H1 (cell line): ENCODE data around the gene DHH. TPM values are rescaled to one million over a fixed set of nuclear protein-coding genes. Genes with fewer than 3 reads are reported as not detected.

ENCODE experiments used
- CHD1 ChIP-seq: IDR thresholded peaks from 2 replicates; pipeline ENCODE4 v1.6.1; 2012; ENCODE audit warnings: low read depth, low read length, improper control_type of control experiment
- CTBP2 ChIP-seq: IDR thresholded peaks from 2 replicates; pipeline ENCODE4 v1.7.0; 2011; ENCODE audit warnings: borderline replicate concordance, mild to moderate bottlenecking, moderate library complexity, mixed read lengths, low read length; ENCODE audit not compliant: insufficient read depth, insufficient read length
- FOSL1 ChIP-seq: IDR thresholded peaks from 2 replicates; pipeline ENCODE4 v1.6.1; 2011; ENCODE audit warnings: mild to moderate bottlenecking, low read depth, low read length, moderate library complexity; ENCODE audit not compliant: insufficient read depth
- GTF2F1 ChIP-seq: IDR thresholded peaks from 2 replicates; pipeline ENCODE4 v1.6.1; 2012; ENCODE audit warnings: low read depth, low read length, improper control_type of control experiment, borderline replicate concordance
- KDM5A ChIP-seq: fragments of 200-600 bp; IDR thresholded peaks from 2 replicates; pipeline ENCODE4 v1.7.1; 2012; ENCODE audit warnings: mild to moderate bottlenecking, low read length, inconsistent platforms, mixed read lengths
- RXRA ChIP-seq: IDR thresholded peaks from 2 replicates; pipeline ENCODE4 v1.6.1; 2011; ENCODE audit warnings: low read depth, mild to moderate bottlenecking, low read length, moderate library complexity; ENCODE audit not compliant: insufficient read depth
- SAP30 ChIP-seq: fragments of 300-600 bp; sonication (generic); IDR thresholded peaks from 2 replicates; pipeline ENCODE4 v1.7.1; 2012; ENCODE audit warnings: low read length, moderate library complexity, mild to moderate bottlenecking, inconsistent platforms; ENCODE audit not compliant: insufficient read depth, insufficient replicate concordance
- SIN3A ChIP-seq, 2 experiments: IDR thresholded peaks in 1 of 2; conservative IDR thresholded peaks in 1 of 2; 2 replicates each; pipeline ENCODE4 v1.6.1; 2011 to 2012; ENCODE audit warnings: low read length in 2 of 2, improper control_type of control experiment in 1 of 2, low read depth in 1 of 2, mild to moderate bottlenecking in 1 of 2
- SP2 ChIP-seq: IDR thresholded peaks from 2 replicates; pipeline ENCODE4 v1.6.1; 2012; ENCODE audit warnings: mild to moderate bottlenecking, low read length, inconsistent platforms
- SP4 ChIP-seq: IDR thresholded peaks from 2 replicates; pipeline ENCODE4 v1.6.1; 2012; ENCODE audit warnings: low read length, inconsistent platforms
- TEAD4 ChIP-seq: IDR thresholded peaks from 2 replicates; pipeline ENCODE4 v1.6.1; 2012; ENCODE audit warnings: low read depth, low read length, inconsistent platforms, mixed read lengths
- polyA plus RNA-seq, 7 experiments: library from polyadenylated mRNA; depleted of rRNA in 3 of 7; stranded (reverse) in 5 of 7; unstranded in 2 of 7; fragments of >200 nt in 5 of 7; fragments of 200-250 nt in 2 of 7; gene quantifications; 1 replicate in 5 of 7; 2 replicates in 1 of 7; 4 replicates in 1 of 7; pipeline versions ENCODE4 v1.2.1 to v1.2.3, GENCODE V29; 2011 to 2013; ENCODE audit warnings: missing spikeins in 2 of 7, mixed read lengths in 2 of 7
- total RNA-seq: library from RNA; stranded (reverse); fragmentation: NEBNext Ultra II Directional; extraction: Animal tissue kit (Norgen Biotek cat#: 25700); gene quantifications from 2 replicates; pipeline ENCODE4 v1.2.1, GENCODE V29; 2021
- TF ChIP-seq, protein P1 (sequence below), 3 experiments: IDR thresholded peaks; 1 replicate in 2 of 3; 2 replicates in 1 of 3; pipeline versions ENCODE4 v1.5.1 to v1.6.1; 2011; ENCODE audit warnings: low read length in 3 of 3, mild to moderate bottlenecking in 3 of 3, inconsistent platforms in 2 of 3, low read depth in 1 of 3, moderate library complexity in 1 of 3; ENCODE audit not compliant: insufficient read depth in 1 of 3; ENCODE audit errors: control extremely low read depth in 1 of 3
- TF ChIP-seq, protein P2 (sequence below): IDR thresholded peaks from 2 replicates; pipeline ENCODE4 v1.6.1; 2011; ENCODE audit warnings: low read length, improper control_type of control experiment
- TF ChIP-seq, protein P3 (sequence below): IDR thresholded peaks from 2 replicates; pipeline ENCODE4 v1.6.1; 2012; ENCODE audit warnings: inconsistent platforms

Gene DHH
- total and polyA plus RNA-seq, 2 of the 8 experiments (the other 6 are each of a cell fraction or from before 2014, with no cell fraction given), result 0.03 to 0.11 TPM

DNA sequence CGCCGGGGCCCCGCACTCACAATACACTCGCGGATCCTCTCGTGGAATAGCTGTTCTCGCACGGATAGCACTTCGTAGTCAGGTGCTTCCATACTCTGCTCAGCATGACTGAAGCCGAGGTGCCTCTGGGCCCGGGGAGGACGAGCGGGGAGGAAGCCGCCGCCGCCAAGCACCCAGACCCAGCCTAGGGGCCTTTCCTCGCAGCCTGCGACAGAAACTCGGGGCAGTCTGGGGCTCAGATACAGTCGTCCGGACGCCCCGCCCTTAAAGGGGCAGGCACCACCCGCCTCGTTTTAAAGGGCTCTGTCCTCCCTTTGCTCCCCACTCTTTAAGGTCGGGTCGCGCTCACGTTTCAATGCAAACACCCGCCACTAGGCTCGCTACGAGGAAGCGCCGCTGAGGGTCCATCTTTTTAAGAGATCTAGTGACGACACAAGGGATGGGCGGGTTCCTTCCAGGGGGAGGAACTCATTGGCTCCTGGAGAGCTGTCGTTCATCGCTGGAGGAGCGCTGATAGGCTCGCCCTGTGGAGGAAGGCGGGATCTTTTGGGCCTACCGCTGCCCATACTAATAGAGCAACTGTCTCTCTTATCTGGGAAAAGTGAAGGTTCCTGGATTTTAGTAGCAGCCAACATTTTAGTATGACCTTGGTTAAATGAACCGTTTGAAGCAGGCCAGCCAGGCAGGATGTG, 16.0 kb upstream of the DHH start, which contains the start of gene LMBR1L (continued):
- TF ChIP-seq TEAD4 (no peak), SP4 (peak; percentile 63; the same call in 1 of the 2 replicates), SIN3A (conservative IDR thresholded peaks at IDR 0.05 in 1 of 2, IDR thresholded peaks at IDR 0.05 in 1 of 2; ENCODE audit: low read depth in 1 of 2, low read length in 2 of 2) (peak in 1 of 2 experiments; percentile 16; a peak in 1 of 4 replicates), CTBP2 (no peak), SAP30 (peak; percentile 45), SP2 (peak; percentile 75), RXRA (no peak), GTF2F1 (no peak), KDM5A (no peak), FOSL1 (no peak), CHD1 (no peak)
- TF ChIP-seq, protein P1, sequence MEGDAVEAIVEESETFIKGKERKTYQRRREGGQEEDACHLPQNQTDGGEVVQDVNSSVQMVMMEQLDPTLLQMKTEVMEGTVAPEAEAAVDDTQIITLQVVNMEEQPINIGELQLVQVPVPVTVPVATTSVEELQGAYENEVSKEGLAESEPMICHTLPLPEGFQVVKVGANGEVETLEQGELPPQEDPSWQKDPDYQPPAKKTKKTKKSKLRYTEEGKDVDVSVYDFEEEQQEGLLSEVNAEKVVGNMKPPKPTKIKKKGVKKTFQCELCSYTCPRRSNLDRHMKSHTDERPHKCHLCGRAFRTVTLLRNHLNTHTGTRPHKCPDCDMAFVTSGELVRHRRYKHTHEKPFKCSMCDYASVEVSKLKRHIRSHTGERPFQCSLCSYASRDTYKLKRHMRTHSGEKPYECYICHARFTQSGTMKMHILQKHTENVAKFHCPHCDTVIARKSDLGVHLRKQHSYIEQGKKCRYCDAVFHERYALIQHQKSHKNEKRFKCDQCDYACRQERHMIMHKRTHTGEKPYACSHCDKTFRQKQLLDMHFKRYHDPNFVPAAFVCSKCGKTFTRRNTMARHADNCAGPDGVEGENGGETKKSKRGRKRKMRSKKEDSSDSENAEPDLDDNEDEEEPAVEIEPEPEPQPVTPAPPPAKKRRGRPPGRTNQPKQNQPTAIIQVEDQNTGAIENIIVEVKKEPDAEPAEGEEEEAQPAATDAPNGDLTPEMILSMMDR (IDR thresholded peaks at IDR 0.05; ENCODE audit: control extremely low read depth in 1 of 3, insufficient read depth in 1 of 3, low read depth in 1 of 3, low read length in 3 of 3), result peak; percentile 9 to 43 (median 40); a peak in 2 of 4 replicates
- TF ChIP-seq, protein P2, sequence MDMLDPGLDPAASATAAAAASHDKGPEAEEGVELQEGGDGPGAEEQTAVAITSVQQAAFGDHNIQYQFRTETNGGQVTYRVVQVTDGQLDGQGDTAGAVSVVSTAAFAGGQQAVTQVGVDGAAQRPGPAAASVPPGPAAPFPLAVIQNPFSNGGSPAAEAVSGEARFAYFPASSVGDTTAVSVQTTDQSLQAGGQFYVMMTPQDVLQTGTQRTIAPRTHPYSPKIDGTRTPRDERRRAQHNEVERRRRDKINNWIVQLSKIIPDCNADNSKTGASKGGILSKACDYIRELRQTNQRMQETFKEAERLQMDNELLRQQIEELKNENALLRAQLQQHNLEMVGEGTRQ, result no peak
- TF ChIP-seq, protein P3, sequence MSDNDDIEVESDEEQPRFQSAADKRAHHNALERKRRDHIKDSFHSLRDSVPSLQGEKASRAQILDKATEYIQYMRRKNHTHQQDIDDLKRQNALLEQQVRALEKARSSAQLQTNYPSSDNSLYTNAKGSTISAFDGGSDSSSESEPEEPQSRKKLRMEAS, result no peak; the same call in 1 of the 2 replicates
- TF ChIP-seq, all 59 proteins: peak for 17
